NCI-H69 (cell line): ENCODE data around the gene C4orf36.

Experiments used
- DNase-seq: peaks from one replicate; lab custom pipeline; 2025; lab: John Stamatoyannopoulos, UW

Gene C4orf36, protein sequence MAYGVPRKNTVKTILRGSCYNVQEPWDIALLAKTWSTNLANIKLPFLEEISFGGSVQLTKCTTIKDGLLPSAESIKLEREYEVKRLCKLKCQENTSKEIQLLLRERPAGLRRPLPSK

DNA sequence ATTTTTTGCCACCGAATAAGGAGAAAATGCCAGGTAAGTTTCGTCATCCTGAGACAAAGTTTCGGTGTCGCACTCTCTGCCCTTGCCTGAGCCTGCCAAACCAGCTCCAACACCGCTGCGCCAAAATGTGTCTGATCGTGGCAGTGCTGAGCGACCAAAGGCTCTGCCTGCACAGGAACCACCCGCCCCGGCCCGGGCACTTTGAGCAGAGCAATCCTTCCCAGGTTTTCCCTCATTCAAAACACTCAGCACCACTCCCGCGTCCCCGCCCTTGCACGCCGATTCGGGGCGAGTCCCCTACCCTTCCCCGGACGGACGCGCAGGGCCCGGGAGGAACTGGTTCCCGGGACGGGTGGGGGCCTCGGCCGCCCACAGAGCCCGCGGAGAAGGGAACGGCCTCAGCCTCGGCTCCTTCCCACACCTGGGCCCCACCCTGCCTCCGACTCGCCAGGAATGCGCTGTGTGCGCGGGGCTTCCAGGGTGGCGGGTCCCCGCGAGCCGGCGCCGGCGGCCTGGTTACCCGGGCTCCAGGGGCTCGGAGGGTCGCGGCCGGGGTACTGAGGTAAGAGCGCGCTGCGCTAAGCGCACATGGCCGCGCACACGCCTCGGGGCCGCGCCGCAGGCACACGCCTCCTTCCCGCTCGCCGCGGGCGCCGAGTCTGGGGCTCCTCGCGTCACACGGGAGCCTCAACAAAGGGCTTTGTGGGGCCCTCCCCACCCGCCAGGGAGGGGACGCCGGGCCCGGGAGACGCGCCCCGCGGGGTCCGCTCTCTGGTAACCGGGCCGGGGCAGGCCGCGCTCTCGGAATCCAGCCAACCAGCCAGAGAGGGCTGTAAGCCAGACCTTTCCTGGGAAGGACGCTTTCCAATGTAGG is at the start of gene C4orf36:
Gene C4orf36, minus strand, starts transcription at position 661 of the 874 bp plus-strand sequence. CDS start 902 bp downstream, outside the sequence.
- DNase-seq: peak; percentile 88

DNA sequence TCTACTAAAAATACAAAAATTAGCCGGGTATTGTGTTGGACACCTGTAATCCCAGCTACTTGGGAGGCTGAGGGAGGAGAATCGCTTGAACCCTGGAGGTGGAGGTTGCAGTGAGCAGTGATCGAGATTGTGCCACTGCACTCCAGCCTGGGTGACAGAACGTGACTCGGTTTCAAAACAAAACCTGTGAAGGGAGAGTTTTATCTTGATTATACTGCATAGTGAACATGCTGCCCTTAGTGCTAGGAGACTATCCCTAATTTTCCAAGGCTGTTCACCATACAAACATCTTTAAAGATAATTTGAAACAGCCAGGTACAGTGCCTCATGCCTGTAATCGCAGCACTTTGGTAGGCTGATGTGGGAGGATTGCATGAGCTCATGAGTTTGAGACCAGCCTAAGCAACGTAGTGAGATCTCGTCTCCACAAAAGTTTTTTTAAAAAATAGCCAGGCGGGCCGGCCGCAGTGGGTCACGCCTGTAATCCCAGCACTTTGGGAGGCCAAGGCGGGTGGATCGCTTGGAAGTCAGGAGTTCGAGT is 48.8 kb upstream of the C4orf36 start:
- DNase-seq: no peak

- DNase-seq: no peak
Measured at GRCh38 chr4:86939729-86940575, 47.7 kb upstream of the C4orf36 start.

DNA sequence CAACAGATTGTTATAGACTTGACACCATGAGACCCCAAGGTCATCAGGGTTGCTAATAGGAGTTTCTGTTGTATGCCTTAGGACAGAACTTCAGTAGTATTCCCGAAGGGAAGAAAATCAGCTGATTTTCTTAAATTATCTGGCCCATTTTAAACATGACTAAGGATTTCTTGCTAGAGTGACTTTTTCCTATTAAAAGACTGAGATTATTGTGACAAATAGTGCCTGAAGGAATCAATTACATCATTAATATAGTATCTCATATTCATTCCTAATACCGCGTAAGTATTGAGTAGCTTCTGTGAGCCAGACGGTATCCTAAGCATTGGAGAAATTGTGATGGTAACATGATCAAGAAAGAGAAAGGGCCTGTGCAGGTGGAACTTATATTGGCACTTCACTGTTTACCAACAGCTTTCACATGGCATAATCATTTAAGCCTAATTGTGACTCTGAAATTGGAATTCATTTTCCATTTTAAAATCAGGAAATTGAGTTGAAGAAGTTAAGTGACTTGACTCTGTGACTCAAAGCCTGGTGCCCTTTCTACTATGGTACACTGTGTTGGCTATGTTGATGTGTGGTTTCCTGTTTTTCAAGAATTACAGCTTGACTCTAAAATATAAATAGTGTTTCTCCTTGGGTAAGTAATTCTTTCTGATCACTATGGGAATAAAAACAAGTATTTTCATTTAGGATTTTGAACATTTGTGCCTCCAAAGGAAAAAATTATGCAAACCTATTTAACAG is 46.7 kb upstream of the C4orf36 start:
- DNase-seq: no peak

GRCh38 chr4:86935853-86936733 is 43.9 kb upstream of the C4orf36 start:
- peak; percentile 69 for DNase-seq

- DNase-seq: no peak
Measured at GRCh38 chr4:86935566-86935852, 43.3 kb upstream of the C4orf36 start.

GRCh38 chr4:86934771-86935565 is 42.7 kb upstream of the C4orf36 start, which contains the start of gene AFF1:
TSS of gene AFF1 (plus strand) at chr4:86935011. CDS start at chr4:86948534, 13,523 bp downstream.
- peak; percentile 90 for DNase-seq

DNA sequence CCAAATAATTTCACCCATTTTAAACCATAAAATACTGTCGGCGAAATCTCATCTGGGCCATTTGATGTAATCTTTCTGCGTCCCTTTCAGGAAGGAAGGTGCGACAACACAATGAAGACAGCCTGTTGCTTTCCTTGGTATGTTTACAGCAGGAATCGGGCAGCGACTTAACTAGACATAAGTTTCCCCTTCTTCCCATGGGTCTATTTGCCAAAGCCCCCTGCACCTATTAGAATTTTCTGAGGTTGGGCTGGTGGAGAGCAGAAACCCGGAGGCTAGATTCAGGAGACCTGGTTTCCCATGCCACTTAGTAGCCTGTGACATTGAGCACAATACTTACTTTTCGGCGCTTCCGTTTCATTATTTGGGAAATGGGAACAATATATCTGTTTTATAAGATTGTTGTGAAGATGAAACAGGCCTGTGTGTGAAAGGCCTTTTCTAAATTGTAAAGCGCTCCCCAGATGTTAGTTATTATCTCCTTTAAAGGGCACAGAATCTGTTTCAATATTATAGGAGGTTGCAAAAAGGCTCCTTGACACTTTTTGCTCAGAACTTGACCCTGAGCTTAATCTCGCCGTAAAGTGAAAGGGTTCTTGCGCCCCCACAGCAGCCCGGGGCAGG is 42.0 kb upstream of the C4orf36 start:
- DNase-seq: peak; percentile 42

- DNase-seq: no peak
Measured at GRCh38 chr4:86928400-86929255, 36.4 kb upstream of the C4orf36 start.

GRCh38 chr4:86927843-86928395 is 35.7 kb upstream of the C4orf36 start:
- no peak for DNase-seq

DNA sequence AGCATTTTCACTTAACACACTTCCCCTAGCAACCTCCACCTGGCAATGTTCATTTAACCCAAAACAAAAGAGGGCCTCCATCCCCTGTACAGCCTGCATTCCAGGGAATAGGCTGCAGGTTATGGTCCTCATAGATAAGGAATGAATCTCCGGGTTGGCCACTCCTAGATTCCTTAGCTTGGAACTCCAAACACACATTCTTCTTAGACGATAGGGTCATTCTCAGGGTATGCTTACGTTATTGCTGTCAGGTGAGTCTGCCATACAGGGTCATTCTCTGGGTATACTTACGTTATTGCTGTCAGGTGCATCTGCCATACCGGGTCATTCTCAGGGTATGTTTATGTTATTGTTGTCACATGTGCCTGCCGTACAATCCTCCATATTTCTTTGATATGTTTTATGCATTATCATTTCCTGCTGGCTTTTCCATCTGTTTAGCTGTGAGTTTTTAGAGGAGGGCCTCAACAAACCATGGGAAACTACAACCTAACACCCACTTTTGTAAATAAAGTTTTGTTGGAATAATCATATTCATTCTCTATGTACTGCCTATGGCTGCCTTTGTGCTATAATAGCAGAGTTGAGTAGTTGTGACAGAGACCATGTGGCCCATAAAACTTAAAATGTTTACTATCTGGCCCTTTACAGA is 34.3 kb upstream of the C4orf36 start:
- DNase-seq: no peak

DNA sequence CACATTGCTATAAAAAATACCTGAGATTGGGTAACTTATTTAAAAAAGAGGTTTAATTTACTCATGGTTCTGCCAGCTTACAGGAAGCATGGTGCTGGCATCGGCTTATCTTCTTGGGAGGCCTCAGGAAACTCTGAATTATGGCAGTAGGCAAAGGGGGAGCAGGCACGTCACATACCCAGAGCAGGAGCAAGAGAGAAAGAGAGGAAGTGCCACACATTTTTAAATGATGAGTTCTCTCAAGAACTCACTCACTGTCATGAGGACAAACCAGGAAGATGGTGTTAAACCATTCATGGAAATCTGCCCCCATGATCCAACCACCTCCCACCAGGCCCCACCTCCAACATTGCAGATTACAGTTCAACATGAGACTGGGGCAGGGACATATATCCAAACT is 32.6 kb upstream of the C4orf36 start:
- no peak for DNase-seq

DNA sequence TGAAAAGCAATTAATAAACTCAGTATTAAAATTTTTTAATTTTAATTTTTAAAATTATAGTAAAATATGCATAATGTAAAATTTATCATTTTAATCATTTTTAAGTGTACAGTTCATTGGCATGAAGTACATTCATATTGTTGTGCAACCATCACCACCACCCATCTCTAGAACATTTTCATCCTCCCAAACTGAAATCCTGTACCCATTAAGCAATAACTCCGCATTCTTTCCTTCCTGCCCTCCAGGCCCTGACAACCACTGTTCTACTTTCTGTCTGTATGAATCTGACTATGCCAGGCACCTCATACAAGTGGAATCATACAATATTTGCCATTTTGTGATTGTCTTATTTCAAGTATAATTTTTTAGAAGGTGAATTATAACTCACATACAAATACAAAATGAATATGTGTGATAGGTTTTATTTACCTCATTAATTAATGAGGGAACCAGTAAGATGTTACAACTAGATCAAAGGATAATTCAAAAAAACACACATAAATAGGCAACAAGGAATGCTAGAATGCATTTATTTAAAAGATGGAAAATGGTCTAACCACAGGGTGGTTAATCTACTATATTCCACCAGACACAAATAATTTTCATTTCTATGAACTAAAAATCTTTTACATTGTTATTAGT is 29.5 kb upstream of the C4orf36 start:
- DNase-seq: no peak

DNA sequence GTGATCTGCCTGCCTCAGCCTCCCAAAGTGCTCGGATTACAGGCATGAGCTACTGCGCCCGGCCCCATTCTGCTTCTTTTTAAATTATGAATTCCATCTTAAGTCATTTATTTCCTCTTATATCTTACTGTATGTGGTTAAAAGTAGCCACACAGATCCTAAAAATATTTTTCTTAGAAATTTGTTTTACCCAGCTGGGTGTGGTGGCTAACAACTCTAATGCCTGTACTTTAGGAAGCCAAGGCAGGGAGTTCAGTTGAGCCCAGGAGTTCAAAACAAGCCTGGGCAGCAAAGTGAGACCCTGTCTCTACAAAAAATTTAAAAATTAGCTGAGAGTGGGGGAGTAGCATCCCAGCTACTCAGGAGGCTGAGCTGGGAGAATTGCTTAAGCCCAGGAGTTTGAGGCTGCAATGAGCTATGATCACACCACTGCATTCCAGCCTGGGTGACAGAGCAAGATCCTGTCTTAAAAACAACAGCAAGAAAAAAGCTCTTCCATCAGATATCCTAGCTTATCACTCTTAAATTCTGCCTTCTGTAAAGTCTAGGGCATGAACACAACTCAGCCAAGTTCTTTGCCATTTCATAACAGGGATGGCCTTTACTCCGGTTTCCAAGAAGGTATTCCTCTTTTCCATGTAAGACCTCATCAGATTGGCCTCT is 27.5 kb upstream of the C4orf36 start:
- no peak for DNase-seq

- no peak for DNase-seq
Measured at GRCh38 chr4:86918539-86919072, 26.4 kb upstream of the C4orf36 start.
